Nephron (organoid): Measurements from ENCODE around the gene OAF.

Experiments
- H3K27ac Mint-ChIP-seq, 3 experiments: 2 replicates each; pipeline ENCODE4 v1.8.0; 2020; ENCODE audit warnings: mixed read lengths in 3 of 3, mild to moderate bottlenecking in 2 of 3, moderate library complexity in 1 of 3
- H3K27me3 Mint-ChIP-seq: 2 replicates; pipeline ENCODE4 v1.8.0; 2021; ENCODE audit warnings: low read depth, mild to moderate bottlenecking, moderate library complexity, mixed read lengths
- H3K36me3 Mint-ChIP-seq: 2 replicates; pipeline ENCODE4 v1.8.0; 2020; ENCODE audit warnings: low read depth, mixed read lengths
- H3K4me1 Mint-ChIP-seq: 2 replicates; pipeline ENCODE4 v1.8.0; 2020; ENCODE audit warnings: mixed read lengths
- H3K4me3 Mint-ChIP-seq, 3 experiments: 2 replicates each; pipeline ENCODE4 v1.8.0; 2020; ENCODE audit warnings: mild to moderate bottlenecking in 3 of 3, mixed read lengths in 3 of 3, moderate library complexity in 2 of 3
- H3K9me3 Mint-ChIP-seq: 2 replicates; pipeline ENCODE4 v1.8.0; 2020; ENCODE audit warnings: mixed read lengths
- CTCF ChIP-seq, 3 experiments: fragments of 200-600 bp; sonication (generic); IDR thresholded peaks; one replicate each; pipeline ENCODE4 v1.5.0; 2021; ENCODE audit warnings: antibody characterized with exemption in 3 of 3; ENCODE audit not compliant: unreplicated experiment in 3 of 3

Gene OAF

GRCh38 chr11:120239713-120240640, 29.1 kb downstream of the OAF start, which contains the start of gene POU2F3:
Gene POU2F3, plus strand, starts transcription at chr11:120240140. Its CDS starts 204 bp downstream, at chr11:120240344.
- H3K4me3 Mint-ChIP-seq: peak within 1 kb of the TSS; percentile 41 to 67 (median 64)
- no peaks in the 10 kb centered on the region for H3K9me3 Mint-ChIP-seq
- TF ChIP-seq CTCF (IDR thresholded peaks at IDR 0.05; ENCODE audit: unreplicated experiment in 3 of 3): no peak
- H3K27me3 Mint-ChIP-seq: peaks cover 97% of the 10 kb centered on the region
- no peak within 1 kb of the TSS for H3K27ac Mint-ChIP-seq
- H3K4me1 Mint-ChIP-seq: no peaks in the 10 kb centered on the region
- H3K36me3 Mint-ChIP-seq: no peaks in the 10 kb centered on the region

DNA sequence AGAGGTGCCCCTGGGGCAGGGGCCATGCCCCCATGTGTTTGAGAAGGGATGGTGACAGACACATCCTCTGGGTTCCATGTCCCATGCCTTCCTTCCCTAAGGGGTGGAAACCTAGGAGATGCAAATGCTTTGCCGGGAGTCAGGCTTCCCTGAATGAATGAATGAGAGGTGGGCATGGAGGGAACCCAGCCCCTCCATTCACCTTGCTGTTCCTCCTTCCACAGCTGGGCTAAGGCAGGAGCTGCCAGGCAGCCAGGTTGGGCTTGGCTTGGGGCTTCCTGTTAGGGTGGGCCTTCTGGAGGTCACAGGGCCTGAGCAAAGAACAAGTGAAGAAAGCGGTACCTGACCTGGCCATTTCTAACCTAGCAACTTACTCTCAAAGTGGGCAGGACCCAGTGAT, 30.0 kb downstream of the OAF start:
- H3K4me1 Mint-ChIP-seq: no peaks in the 10 kb centered on the region
- no peaks in the 10 kb centered on the region for H3K9me3 Mint-ChIP-seq
- H3K27ac Mint-ChIP-seq: no peak overlapping the region

GRCh38 chr11:120241277-120241676, 30.4 kb downstream of the OAF start:
- Mint-ChIP-seq H3K36me3 (no peaks in the 10 kb centered on the region), H3K4me3 (no peak overlapping the region), H3K9me3 (no peaks in the 10 kb centered on the region), H3K27me3 (peaks cover 98% of the 10 kb centered on the region), H3K27ac (no peak overlapping the region), H3K4me1 (no peaks in the 10 kb centered on the region)
- TF ChIP-seq CTCF (IDR thresholded peaks at IDR 0.05; ENCODE audit: unreplicated experiment in 3 of 3): no peak

More for the DNA sequence above, 30.0 kb downstream of the OAF start:
- Mint-ChIP-seq H3K36me3 (no peaks in the 10 kb centered on the region), H3K4me3 (peak overlapping the region; percentile 41 to 64 (median 58)), H3K27me3 (peaks cover 98% of the 10 kb centered on the region)
- no peak for TF ChIP-seq CTCF (IDR thresholded peaks at IDR 0.05; ENCODE audit: unreplicated experiment in 3 of 3)

DNA sequence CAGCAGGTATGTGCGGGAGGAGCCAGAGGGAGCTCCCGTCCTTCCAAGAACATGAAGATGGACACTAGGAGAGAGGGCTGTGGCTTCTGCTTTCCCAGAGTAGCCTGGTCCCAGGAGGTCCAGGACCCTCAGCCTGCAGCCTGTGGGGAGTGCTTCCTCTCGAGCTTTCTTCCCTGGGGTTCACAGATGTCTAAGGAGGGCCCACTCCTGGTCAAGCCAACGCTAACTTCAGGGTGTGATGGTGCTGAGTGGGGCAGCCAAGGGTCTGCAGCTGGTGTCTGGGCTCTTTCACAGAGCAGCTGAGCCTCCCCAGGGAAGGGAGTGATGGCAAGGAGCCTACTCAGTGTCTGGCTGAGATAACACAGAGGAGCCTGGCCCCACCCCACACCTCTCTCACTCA, 32.4 kb downstream of the OAF start:
- Mint-ChIP-seq H3K9me3 (no peaks in the 10 kb centered on the region), H3K36me3 (no peaks in the 10 kb centered on the region), H3K4me3 (no peak overlapping the region), H3K27ac (no peak overlapping the region), H3K4me1 (no peaks in the 10 kb centered on the region), H3K27me3 (peaks cover 97% of the 10 kb centered on the region)
- no peak for TF ChIP-seq CTCF (IDR thresholded peaks at IDR 0.05; ENCODE audit: unreplicated experiment in 3 of 3)

DNA sequence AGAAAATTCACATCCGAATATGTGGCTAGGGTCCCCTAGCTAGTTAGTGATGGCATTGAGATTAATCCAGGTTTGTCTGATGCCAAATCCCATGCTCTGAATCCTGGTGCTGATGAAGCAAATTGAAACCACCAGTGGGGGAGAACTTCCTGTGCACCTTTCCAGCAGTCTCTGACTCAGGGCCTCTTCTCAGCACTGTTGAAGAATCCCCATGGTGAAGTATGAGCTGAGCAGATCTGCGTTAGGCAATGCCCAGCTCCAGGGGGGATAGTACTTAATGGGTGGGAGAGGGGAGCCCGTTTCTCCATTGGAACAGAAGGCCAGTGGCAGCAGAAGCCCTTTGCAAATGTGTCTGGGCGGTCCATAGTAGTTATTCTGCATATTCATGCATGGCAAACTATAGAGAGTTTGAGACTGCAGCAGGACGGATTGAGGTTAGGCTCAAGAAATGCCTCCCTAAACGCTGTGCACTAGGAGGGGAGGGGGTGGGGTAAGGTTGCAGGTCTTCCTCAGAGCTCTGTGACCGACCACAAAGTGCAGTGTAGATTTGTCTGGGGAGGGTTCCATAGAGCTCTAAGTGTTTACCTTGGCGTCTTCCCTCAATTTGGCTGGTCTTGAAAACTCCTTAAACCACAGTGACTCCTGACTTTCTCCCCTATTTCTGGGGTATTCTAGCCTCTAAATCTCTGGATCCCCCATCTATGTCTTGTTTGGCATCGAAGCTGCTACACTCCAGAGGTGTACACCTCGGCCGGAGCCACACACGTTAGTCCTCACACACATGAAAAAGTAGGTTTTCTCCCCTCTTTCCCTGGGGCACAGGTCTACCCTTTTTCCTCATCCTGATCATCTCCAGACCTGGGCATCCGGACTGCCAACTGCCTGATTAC, 33.9 kb downstream of the OAF start:
- H3K4me1 Mint-ChIP-seq: no peaks in the 10 kb centered on the region
- no peaks in the 10 kb centered on the region for H3K36me3 Mint-ChIP-seq
- no peak overlapping the region for H3K4me3 Mint-ChIP-seq
- H3K27me3 Mint-ChIP-seq: peaks cover 96% of the 10 kb centered on the region
- TF ChIP-seq CTCF (IDR thresholded peaks at IDR 0.05; ENCODE audit: unreplicated experiment in 3 of 3): no peak
- no peak overlapping the region for H3K27ac Mint-ChIP-seq
- no peaks in the 10 kb centered on the region for H3K9me3 Mint-ChIP-seq
